GM23338 (cell line): ENCODE measurements around the gene B4GALT1. TPM values are rescaled to one million over a fixed set of nuclear protein-coding genes. Genes with fewer than 3 reads are reported as not detected.

ENCODE experiments used
- ATAC-seq: fragments of 200-7000 bp; cut with Tn5 transposase; 3 replicates; pipeline ENCODE4 v1.9.1; 2020
- DNase-seq: peaks from one replicate; pipeline ENCODE4 v3.0.0-alpha.2; 2015; ENCODE audit warnings: low spot score
- H2AFZ ChIP-seq: fragments of 200-600 bp; sonication (generic); 2 replicates; pipeline ENCODE4 v1.8.0; 2016; ENCODE audit warnings: antibody characterized with exemption, mild to moderate bottlenecking, moderate library complexity
- H3F3A ChIP-seq: fragments of 200-600 bp; sonication (generic); replicated peaks from 2 replicates; pipeline ENCODE4 v1.8.0; 2017; ENCODE audit warnings: antibody characterized with exemption, mixed run types, low read depth
- H3K27ac ChIP-seq: fragments of 200-600 bp; sonication (generic); 2 replicates; pipeline ENCODE4 v1.6.1; 2016; ENCODE audit warnings: low read depth
- H3K27me3 ChIP-seq: fragments of 200-600 bp; sonication (generic); 2 replicates; pipeline ENCODE4 v1.8.0; 2016; ENCODE audit warnings: mild to moderate bottlenecking, mixed run types, moderate library complexity; ENCODE audit not compliant: insufficient read depth
- H3K36me3 ChIP-seq: fragments of 200-600 bp; sonication (generic); 2 replicates; pipeline ENCODE4 v1.8.0; 2016; ENCODE audit warnings: mild to moderate bottlenecking; ENCODE audit not compliant: insufficient read depth
- H3K4me1 ChIP-seq: fragments of 200-600 bp; sonication (generic); 2 replicates; pipeline ENCODE4 v1.8.0; 2016; ENCODE audit warnings: mild to moderate bottlenecking, moderate library complexity; ENCODE audit not compliant: insufficient read depth
- H3K4me2 ChIP-seq: fragments of 200-600 bp; sonication (generic); 2 replicates; pipeline ENCODE4 v1.7.1; 2017; ENCODE audit warnings: mixed run types
- H3K4me3 ChIP-seq: fragments of 200-600 bp; sonication (generic); 2 replicates; pipeline ENCODE4 v1.6.1; 2016; ENCODE audit warnings: mixed run types
- H3K79me2 ChIP-seq: fragments of 200-600 bp; sonication (generic); replicated peaks from 2 replicates; pipeline ENCODE4 v1.8.0; 2017; ENCODE audit warnings: mild to moderate bottlenecking; ENCODE audit not compliant: insufficient read depth
- H3K9me2 ChIP-seq: fragments of 200-600 bp; sonication (generic); 2 replicates; pipeline ENCODE4 v1.8.0; 2017; ENCODE audit not compliant: insufficient read depth
- H4K20me1 ChIP-seq: fragments of 200-600 bp; sonication (generic); replicated peaks from 2 replicates; pipeline ENCODE4 v1.8.0; 2017; ENCODE audit warnings: mild to moderate bottlenecking; ENCODE audit not compliant: insufficient read depth
- H3K27ac Mint-ChIP-seq: 2 replicates; pipeline ENCODE4 v1.8.0; 2020; ENCODE audit warnings: inconsistent platforms, mild to moderate bottlenecking, moderate library complexity, mixed read lengths
- H3K27me3 Mint-ChIP-seq: 3 replicates; pipeline ENCODE4 v1.8.0; 2022; ENCODE audit warnings: low read depth, mild to moderate bottlenecking, moderate library complexity, mixed read lengths, inconsistent platforms; ENCODE audit not compliant: insufficient read depth, poor library complexity
- H3K36me3 Mint-ChIP-seq: 3 replicates; pipeline ENCODE4 v1.8.0; 2021; ENCODE audit warnings: low read depth, mild to moderate bottlenecking, inconsistent platforms, moderate library complexity, mixed read lengths
- H3K4me1 Mint-ChIP-seq: 3 replicates; pipeline ENCODE4 v1.8.0; 2020; ENCODE audit warnings: mild to moderate bottlenecking, inconsistent platforms, mixed read lengths
- H3K4me3 Mint-ChIP-seq: 3 replicates; pipeline ENCODE4 v1.8.0; 2021; ENCODE audit warnings: moderate library complexity, mild to moderate bottlenecking, inconsistent platforms, mixed read lengths
- H3K9me3 Mint-ChIP-seq: 3 replicates; pipeline ENCODE4 v1.8.0; 2020; ENCODE audit warnings: moderate library complexity, mild to moderate bottlenecking, inconsistent platforms, mixed read lengths
- CREB1 ChIP-seq: fragments of 250-450 bp; sonication (Bioruptor Pico); IDR thresholded peaks from 2 replicates; pipeline ENCODE4 v1.5.0; 2020; ENCODE audit warnings: low read depth, mild to moderate bottlenecking, moderate library complexity
- NANOG ChIP-seq: IDR thresholded peaks from 2 replicates; pipeline ENCODE4 v1.6.1; 2016; ENCODE audit warnings: antibody characterized with exemption, borderline replicate concordance
- REST ChIP-seq: IDR thresholded peaks from one replicate; pipeline ENCODE4 v1.6.1; 2018; ENCODE audit warnings: antibody characterized with exemption; ENCODE audit not compliant: unreplicated experiment
- STAT1 ChIP-seq: IDR thresholded peaks from one replicate; pipeline ENCODE4 v1.6.1; 2016; ENCODE audit warnings: antibody characterized with exemption; ENCODE audit not compliant: unreplicated experiment
- ZNF114 ChIP-seq: fragments of 250-450 bp; sonication (Bioruptor Pico); IDR thresholded peaks from 2 replicates; pipeline ENCODE4 v1.5.0; 2020; ENCODE audit warnings: mild to moderate bottlenecking, moderate library complexity
- ZNF462 ChIP-seq: fragments of 250-450 bp; sonication (Bioruptor Pico); IDR thresholded peaks from 2 replicates; pipeline ENCODE4 v1.5.0; 2020; ENCODE audit warnings: mild to moderate bottlenecking, moderate library complexity
- polyA plus RNA-seq: library from polyadenylated mRNA; unstranded; fragments of >200 nt; fragmentation: Nextera tagmentation; extraction: Ambion mirVana; gene quantifications from 2 replicates; pipeline ENCODE4 v1.2.1, GENCODE V29; 2016
- total RNA-seq: library from RNA; depleted of rRNA; stranded (reverse); fragments of >200 nt; shearing (Covaris generic); gene quantifications from 2 replicates; pipeline ENCODE4 v1.2.3, GENCODE V29; 2014

The B4GALT1 gene
- total and polyA plus RNA-seq, 2 experiments from 2014 or later, result 6.3 to 15.8 TPM

GRCh38 chr9:33117306-33117705, 49.8 kb downstream of the B4GALT1 start (continued):
- no peak for TF ChIP-seq ZNF462 (CRISPR knock-in tag)
- no peak for TF ChIP-seq CREB1 (CRISPR knock-in tag)

- Histone ChIP-seq H3K4me3 (no peak overlapping the region), H3K79me2 (no peaks in the 10 kb centered on the region), H3K4me2 (no peak overlapping the region), H4K20me1 (no peaks in the 10 kb centered on the region), H3K27ac (no peak overlapping the region), H3F3A (no peaks in the 10 kb centered on the region), H3K9me2 (no peaks in the 10 kb centered on the region), H3K27me3 (no peaks in the 10 kb centered on the region), H2AFZ (no peak overlapping the region), H3K36me3 (no peaks in the 10 kb centered on the region), H3K4me1 (peaks cover 6% of the 10 kb centered on the region; the same call in 1 of the 2 replicates)
- Mint-ChIP-seq H3K36me3 (peaks cover 2% of the 10 kb centered on the region; the same call in 1 of the 3 replicates), H3K4me3 (no peak overlapping the region), H3K27ac (no peak overlapping the region), H3K9me3 (no peaks in the 10 kb centered on the region), H3K4me1 (peaks cover 14% of the 10 kb centered on the region), H3K27me3 (peaks cover 6% of the 10 kb centered on the region)
- no peak for DNase-seq
- ATAC-seq, result no peak
- TF ChIP-seq STAT1, result no peak
- TF ChIP-seq ZNF462 (CRISPR knock-in tag), result no peak
- no peak for TF ChIP-seq REST
- TF ChIP-seq NANOG, result no peak
- TF ChIP-seq ZNF114 (CRISPR knock-in tag), result no peak
Observed at GRCh38 chr9:33116860-33117259, 50.3 kb downstream of the B4GALT1 start.
